RCC 7860 (cell line): ENCODE data around the gene HDLBP.

Source experiments
- DNase-seq: peaks from one replicate; pipeline ENCODE4 v3.0.0-alpha.2; 2015; ENCODE audit warnings: low spot score
- FAIRE-seq: peaks from 2 replicates; lab custom pipeline; 2012; peaks lifted over from hg19 to GRCh38; lab: Jason Lieb, UNC

The HDLBP gene

GRCh38 chr2:241255542-241256167 lies 59.8 kb downstream of the HDLBP start:
- no peak for DNase-seq
- FAIRE-seq = no peak

- FAIRE-seq (no peak), DNase-seq (no peak)
Measured at GRCh38 chr2:241254904-241255351, 60.5 kb downstream of the HDLBP start.

GRCh38 chr2:241252778-241253475 lies 62.5 kb downstream of the HDLBP start:
- no peak for FAIRE-seq
- no peak for DNase-seq

GRCh38 chr2:241249654-241250053 lies 65.8 kb downstream of the HDLBP start:
- DNase-seq = no peak
- no peak for FAIRE-seq

- DNase-seq (no peak), FAIRE-seq (no peak)
Measured at GRCh38 chr2:241248897-241249296, 66.6 kb downstream of the HDLBP start.

- FAIRE-seq (no peak), DNase-seq (no peak)
Measured at GRCh38 chr2:241248289-241248688, 67.2 kb downstream of the HDLBP start.

- FAIRE-seq (no peak), DNase-seq (no peak)
Measured at GRCh38 chr2:241244368-241244767, 71.1 kb downstream of the HDLBP start.

GRCh38 chr2:241242306-241242705 lies 73.2 kb downstream of the HDLBP start:
- FAIRE-seq = no peak

GRCh38 chr2:241241669-241242068 lies 73.8 kb downstream of the HDLBP start:
- no peak for DNase-seq
- no peak for FAIRE-seq

More at GRCh38 chr2:241242306-241242705, 73.2 kb downstream of the HDLBP start:
- no peak for DNase-seq

- no peak for FAIRE-seq
- DNase-seq = no peak
Measured at GRCh38 chr2:241240320-241241004, 75.0 kb downstream of the HDLBP start.

- FAIRE-seq = no peak
- no peak for DNase-seq
Measured at GRCh38 chr2:241239552-241240202, 75.8 kb downstream of the HDLBP start.

GRCh38 chr2:241238693-241239198 lies 76.7 kb downstream of the HDLBP start:
- no peak for DNase-seq
- FAIRE-seq = no peak

- DNase-seq = no peak
- no peak for FAIRE-seq
Measured at GRCh38 chr2:241237949-241238371, 77.5 kb downstream of the HDLBP start.

GRCh38 chr2:241237047-241237446 lies 78.4 kb downstream of the HDLBP start:
- FAIRE-seq = no peak

GRCh38 chr2:241235859-241236593 lies 79.4 kb downstream of the HDLBP start:
- FAIRE-seq (no peak), DNase-seq (no peak)

More at GRCh38 chr2:241237047-241237446, 78.4 kb downstream of the HDLBP start:
- DNase-seq = no peak

GRCh38 chr2:241234962-241235740 lies 80.3 kb downstream of the HDLBP start:
- DNase-seq (no peak), FAIRE-seq (no peak)

- DNase-seq (no peak), FAIRE-seq (no peak)
Measured at GRCh38 chr2:241234066-241234790, 81.2 kb downstream of the HDLBP start.

GRCh38 chr2:241232736-241233575 lies 82.5 kb downstream of the HDLBP start:
- no peak for DNase-seq
- FAIRE-seq = no peak
